Prostate gland (tissue), 2 donors: ENCODE measurements around the gene S1PR4.

ENCODE experiments used
- CTCF ChIP-seq, 4 experiments: fragments of 200-600 bp in 2 of 4; fragments of 450-650 bp in 2 of 4; sonication (generic) in 2 of 4; IDR thresholded peaks; 1 replicate in 3 of 4; 2 replicates in 1 of 4; pipeline ENCODE4 v1.5.1; 2016 to 2019; ENCODE audit warnings: antibody characterized with exemption in 4 of 4, mild to moderate bottlenecking in 2 of 4, moderate library complexity in 2 of 4
- POLR2A ChIP-seq: fragments of 450-650 bp; IDR thresholded peaks from one replicate; pipeline ENCODE4 v1.6.1; 2016; ENCODE audit warnings: antibody characterized with exemption, mild to moderate bottlenecking

- no peak for TF ChIP-seq CTCF (IDR thresholded peaks at IDR 0.05)
- no peak for TF ChIP-seq POLR2A
Observed at GRCh38 chr19:3202346-3202745, 23.8 kb downstream of the S1PR4 start.
